ENCODE results near the gene RASSF9. TPM values are rescaled to one million over a fixed set of nuclear protein-coding genes. Genes with fewer than 3 reads are reported as not detected.

RASSF9 gene
- 0.47 and 1.1 TPM in 2 replicates for total RNA-seq

GRCh38 chr12:85836197-85837090, at the start of gene RASSF9:
Gene RASSF9 (minus strand): TSS chr12:85836409. CDS start chr12:85836201, 208 bp downstream.

GRCh38 chr12:85874031-85874461, 37.8 kb upstream of the RASSF9 start, which contains the start of gene NTS:
Gene NTS (plus strand): TSS chr12:85874295. CDS start chr12:85874404, 109 bp downstream.

Other genes with a start within 250 kb of the RASSF9 start
- not detected in 2 replicates for gene NTS, start 37.9 kb upstream of the RASSF9 start, total RNA-seq